ENCODE data around the gene LSAMP. TPM values are rescaled to one million over a fixed set of nuclear protein-coding genes. Genes with fewer than 3 reads are reported as not detected.

The LSAMP gene
- total and polyA plus RNA-seq, 3 donors from 2014 or later, result 3.1 to 10.3 (median 9.1) TPM

DNA sequence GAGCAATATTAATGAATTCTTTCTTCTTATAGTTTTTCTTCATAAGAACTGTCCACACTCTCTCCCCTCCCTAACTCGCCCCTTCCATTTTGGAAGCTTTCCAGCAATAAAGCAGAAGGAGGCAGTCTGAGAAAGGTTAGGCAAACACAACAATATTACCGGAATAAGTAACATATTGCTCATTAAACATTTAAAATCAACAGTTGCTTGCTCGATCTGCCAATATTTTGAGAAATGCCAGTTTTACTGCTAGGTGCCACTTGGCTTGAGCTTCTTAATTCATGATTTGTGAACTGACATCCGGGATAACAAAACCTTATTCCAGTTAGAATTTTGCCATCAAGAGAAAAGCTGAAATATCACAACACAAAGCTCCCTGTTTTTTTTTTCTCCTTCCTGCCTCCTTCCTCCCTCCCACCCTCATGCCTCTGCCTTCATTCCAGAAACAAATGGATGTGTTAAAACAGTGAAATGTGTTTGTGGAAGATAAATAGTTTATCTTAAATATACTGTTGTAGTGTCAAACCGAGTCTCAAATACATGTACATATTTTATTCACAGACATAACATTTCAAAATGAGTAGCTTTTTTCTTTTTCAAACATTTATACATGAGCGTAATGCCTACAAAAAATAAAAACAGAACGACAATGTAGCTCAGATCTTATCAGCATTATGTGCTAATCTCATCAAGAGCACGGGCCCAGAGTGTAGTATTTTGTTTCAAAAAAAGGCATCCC, 568.2 kb downstream of the LSAMP start:
- 25 to 31% methylated on average over 8 of the region's 8 CpGs for WGBS, 2 donors
- Histone ChIP-seq H3K4me1 (no peaks in the 10 kb centered on the region), H3K27ac (no peak overlapping the region), H3K27me3 (no peaks in the 10 kb centered on the region), H3K4me3 (no peak overlapping the region), H3K9me3 (no peaks in the 10 kb centered on the region), H3K36me3 (ENCODE audit: low read depth, missing control alignments) (no peaks in the 10 kb centered on the region)
- intact Hi-C loops (cut with DNase I; ENCODE audit: low total_unique reads), result no loop called here
- TF ChIP-seq POLR2A (IDR thresholded peaks at IDR 0.05) (no peak), CTCF (IDR thresholded peaks at IDR 0.05) (no peak)
- DNase-seq, result no peak

- Histone ChIP-seq H3K4me3 (no peak overlapping the region), H3K36me3 (ENCODE audit: low read depth, missing control alignments) (no peaks in the 10 kb centered on the region), H3K4me1 (no peaks in the 10 kb centered on the region), H3K27ac (no peak overlapping the region), H3K9me3 (no peaks in the 10 kb centered on the region), H3K27me3 (no peaks in the 10 kb centered on the region)
- TF ChIP-seq CTCF (IDR thresholded peaks at IDR 0.05) (no peak), POLR2A (IDR thresholded peaks at IDR 0.05) (no peak)
- WGBS, 2 donors, result 88 to 93% methylated on average over 1 of the region's 1 CpG
- intact Hi-C loops (cut with DNase I; ENCODE audit: low total_unique reads), result no loop called here
- DNase-seq, result no peak
Observed at GRCh38 chr3:115875460-115875859, 569.8 kb downstream of the LSAMP start.

- no peak for DNase-seq
- Histone ChIP-seq H3K4me3 (no peak overlapping the region), H3K4me1 (no peaks in the 10 kb centered on the region), H3K9me3 (no peaks in the 10 kb centered on the region), H3K27ac (no peak overlapping the region), H3K27me3 (no peaks in the 10 kb centered on the region), H3K36me3 (ENCODE audit: low read depth, missing control alignments) (no peaks in the 10 kb centered on the region)
- TF ChIP-seq POLR2A (IDR thresholded peaks at IDR 0.05) (no peak), CTCF (IDR thresholded peaks at IDR 0.05) (no peak)
- intact Hi-C loops (cut with DNase I; ENCODE audit: low total_unique reads), result no loop called here
Observed at GRCh38 chr3:115871735-115872134, 573.6 kb downstream of the LSAMP start.

DNA sequence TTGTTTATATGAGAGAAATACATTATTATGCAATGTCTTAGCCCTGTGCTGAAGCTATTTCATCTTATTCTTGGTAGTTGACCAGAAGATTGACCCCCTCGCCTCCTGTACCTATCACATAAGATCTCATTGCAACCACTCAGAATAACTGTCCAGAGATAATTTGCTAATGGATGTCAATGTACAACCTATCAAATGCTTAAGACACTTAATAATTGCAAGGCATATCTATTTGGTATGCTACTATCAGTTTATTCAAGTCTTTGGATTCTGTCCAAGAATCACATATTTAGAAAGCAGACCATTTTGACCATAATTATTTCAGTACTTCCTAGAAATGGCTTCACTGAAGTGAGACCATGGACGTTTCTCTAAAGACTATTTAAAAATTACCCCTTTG, 580.4 kb downstream of the LSAMP start:
- H3K36me3 ChIP-seq (ENCODE audit: low read depth, missing control alignments), result no peaks in the 10 kb centered on the region
- DNase-seq, result no peak
- no peaks in the 10 kb centered on the region for H3K9me3 ChIP-seq
- H3K27me3 ChIP-seq, result no peaks in the 10 kb centered on the region
- TF ChIP-seq POLR2A (IDR thresholded peaks at IDR 0.05), result no peak
- TF ChIP-seq CTCF (IDR thresholded peaks at IDR 0.05), result no peak
- intact Hi-C loops (cut with DNase I; ENCODE audit: low total_unique reads), result no loop called here
- H3K4me1 ChIP-seq, result no peaks in the 10 kb centered on the region
- H3K27ac ChIP-seq, result no peak overlapping the region
- no peak overlapping the region for H3K4me3 ChIP-seq
- 67 to 73% methylated on average over 2 of the region's 2 CpGs for WGBS, 2 donors

- Histone ChIP-seq H3K4me3 (no peak overlapping the region), H3K27me3 (no peaks in the 10 kb centered on the region), H3K27ac (no peak overlapping the region), H3K9me3 (no peaks in the 10 kb centered on the region), H3K36me3 (ENCODE audit: low read depth, missing control alignments) (no peaks in the 10 kb centered on the region), H3K4me1 (no peaks in the 10 kb centered on the region)
- intact Hi-C loops (cut with DNase I; ENCODE audit: low total_unique reads), result no loop called here
- DNase-seq, result no peak
- TF ChIP-seq CTCF (IDR thresholded peaks at IDR 0.05), result no peak
- no peak for TF ChIP-seq POLR2A (IDR thresholded peaks at IDR 0.05)
- 77 to 93% methylated on average over 6 of the region's 6 CpGs for WGBS, 2 donors
Observed at GRCh38 chr3:115862849-115863248, 582.4 kb downstream of the LSAMP start.
